ENCODE data around the gene MAP3K4.
"Not testable (repeated sequence)": the region's sequence is repeated elsewhere in the genome, so short reads cannot be mapped to it uniquely, and the experiment has no call there.

Gene MAP3K4

DNA sequence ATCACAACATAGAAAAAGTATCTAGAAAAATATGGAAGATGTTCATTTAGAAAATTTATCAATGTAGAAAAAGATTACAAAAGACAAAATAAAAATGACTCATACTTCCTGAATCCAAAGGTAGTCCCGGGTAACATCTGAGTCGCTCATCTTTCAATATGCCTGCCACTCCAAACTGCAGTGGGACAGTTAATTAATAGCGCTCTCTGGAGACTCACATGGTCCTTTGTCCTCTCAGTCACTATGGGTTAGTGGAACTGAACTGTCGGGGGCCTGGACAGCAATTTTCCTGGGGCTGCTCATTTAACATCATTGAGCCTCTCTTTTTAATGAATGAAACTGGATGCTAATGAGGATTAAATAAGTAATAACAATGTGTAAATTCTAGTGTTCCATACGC, 103.4 kb downstream of the MAP3K4 start:
- no peak for DNase-seq

DNA sequence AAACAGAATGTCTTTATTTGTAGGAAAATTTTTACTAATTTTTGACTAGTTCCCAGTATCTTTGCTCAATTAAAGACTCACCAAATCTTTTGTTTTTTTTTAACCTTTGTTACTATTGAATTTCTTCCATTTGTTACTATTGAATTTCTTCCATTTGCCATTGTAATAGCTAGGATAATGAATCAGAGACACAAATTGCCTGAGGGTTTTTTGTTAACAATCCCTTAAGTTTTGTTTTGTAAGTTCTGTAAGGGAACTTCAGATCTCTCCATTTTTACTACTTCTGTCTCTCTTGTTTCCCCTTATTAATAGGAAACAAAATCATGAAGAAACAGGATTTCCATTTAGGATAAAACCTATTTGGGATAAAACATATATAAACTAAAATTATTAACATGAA, 104.3 kb downstream of the MAP3K4 start:
- DNase-seq, result no peak

DNA sequence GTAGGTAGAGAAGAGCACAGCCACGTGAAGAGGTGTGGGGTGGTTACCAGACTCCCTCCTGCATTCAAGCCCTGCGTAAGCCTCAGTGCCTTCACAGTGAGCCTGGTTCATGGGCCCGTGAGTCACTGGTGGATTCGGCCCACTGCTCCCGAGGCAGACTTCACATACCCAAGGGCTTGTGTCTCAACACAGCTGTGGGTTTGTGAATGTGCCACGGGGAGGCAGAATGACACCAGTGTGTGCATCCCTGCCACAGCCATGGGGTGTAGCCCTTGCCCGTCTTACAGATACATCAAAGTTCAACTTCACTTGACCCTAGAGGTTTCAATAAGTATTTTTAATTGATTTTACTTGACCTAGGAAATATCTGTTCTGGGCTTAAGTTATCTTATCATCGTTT, 108.5 kb downstream of the MAP3K4 start:
- DNase-seq, result no peak

DNA sequence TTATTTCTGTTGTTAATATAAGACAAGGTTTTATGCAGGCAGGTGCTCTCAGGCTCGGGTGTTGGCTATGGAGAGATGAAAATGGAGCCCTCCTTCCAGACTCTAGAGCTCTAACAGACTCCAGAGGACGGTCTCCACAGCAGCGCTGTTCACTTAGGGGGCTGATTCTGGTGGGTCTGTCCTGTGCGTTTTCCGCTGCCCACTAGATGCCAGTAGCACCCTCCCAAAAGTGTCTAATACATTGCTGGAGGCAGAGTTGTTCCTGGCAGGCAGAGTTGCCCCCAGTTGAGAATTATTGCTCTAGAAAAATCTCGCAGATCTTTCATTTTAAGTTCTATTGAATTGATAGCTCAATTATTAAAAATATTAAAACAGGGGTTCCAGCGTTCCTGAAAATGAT, 109.9 kb downstream of the MAP3K4 start:
- no peak for DNase-seq

DNA sequence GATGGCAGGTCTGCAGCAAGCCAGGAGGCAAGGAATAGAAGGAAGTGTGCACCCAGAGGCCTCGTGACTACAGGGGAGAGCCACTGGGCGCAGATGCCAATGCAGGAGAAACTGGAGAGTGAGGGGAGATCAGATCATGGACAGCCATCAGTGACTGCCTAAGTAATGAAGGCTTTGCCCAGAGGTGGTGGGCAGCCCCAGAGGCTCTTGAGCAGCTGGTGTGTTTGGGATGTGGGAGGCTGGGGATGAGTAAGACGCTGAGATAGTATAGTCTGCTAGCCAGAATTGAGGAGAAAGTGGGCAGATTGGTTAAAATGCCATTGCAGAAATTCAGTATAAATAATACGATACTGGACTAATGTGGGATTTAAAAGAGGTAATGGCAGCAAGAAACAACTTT, 111.9 kb downstream of the MAP3K4 start:
- no peak for DNase-seq

DNA sequence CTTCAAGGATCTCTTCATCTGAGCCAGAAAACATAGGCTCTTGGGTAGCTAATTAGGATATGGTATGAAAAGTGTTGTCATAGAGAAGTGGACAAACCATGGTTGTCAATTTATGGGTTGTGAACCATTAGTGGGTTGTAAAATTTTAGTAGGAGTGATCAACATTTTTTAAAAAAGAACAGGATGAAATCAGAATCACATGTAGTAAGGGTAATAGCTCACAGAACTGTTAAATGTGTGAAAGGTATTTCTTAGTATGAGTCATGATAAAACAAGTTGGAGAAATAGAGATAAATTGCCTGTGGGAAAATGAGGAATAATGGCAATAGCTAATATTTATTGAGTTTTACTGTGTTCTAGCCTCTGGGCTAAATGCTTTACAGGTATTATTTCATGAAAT, 113.4 kb downstream of the MAP3K4 start:
- no peak for DNase-seq

DNA sequence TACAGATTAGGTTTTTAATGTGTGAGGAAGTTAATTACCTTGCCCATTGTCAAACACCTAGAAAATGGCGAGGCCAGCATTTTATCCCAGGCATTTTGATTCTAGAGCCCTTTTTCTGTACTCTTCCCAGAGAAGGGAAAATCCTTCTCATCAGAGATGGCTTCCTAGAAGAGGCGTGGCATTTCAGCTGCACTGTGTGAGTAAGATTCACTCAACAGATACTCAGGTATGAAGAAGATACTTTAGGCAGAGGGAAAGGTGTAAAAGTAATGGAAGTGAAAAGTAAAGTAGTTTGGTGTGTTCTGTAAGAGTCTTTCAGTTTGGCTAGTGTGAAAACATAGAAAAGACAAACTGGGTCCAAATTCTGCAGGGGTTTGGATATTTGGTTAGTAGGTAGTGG, 113.8 kb downstream of the MAP3K4 start:
- no peak for DNase-seq

DNA sequence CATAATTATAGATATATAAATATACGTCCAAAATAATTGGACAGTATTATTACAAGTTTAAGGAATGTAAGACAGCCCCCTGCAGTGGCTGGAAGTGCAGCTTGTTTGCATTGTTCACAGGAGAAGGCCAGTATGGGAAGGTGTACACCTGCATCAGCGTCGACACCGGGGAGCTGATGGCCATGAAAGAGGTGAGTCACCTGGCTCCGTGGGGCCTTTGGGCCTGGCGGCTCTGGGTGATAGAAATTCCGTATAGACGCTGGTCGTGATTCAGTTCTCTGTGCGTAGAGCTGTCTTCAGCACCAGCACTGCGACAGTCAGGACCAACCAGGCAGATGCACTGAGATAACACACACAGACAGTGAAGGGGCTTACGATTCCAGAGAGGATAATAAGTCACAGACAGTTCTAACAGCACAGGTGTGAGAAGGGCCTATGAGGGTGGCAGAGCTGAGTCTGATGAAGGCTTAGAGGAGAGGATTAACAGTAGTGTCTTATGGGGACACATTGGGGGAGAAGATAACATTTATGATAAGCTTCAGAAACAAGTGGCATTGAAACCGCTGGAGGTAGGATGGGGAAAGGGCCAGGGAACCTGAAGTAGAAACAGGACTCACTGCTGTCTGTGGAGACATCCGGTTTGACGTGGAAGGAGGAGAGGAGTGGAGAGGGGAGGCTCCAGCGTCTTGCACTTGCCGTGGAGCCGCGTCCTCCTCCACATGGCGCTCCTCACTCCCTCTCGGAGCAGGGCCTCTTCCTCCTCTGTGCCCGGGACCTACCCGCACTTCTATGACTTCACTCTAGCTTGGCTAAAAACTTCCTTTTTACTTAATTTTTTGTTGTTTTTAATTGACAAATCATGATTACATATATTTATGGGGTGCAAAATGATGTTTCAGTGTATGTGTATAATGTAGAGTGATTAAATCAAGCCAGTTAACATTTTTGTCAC, 116.5 kb downstream of the MAP3K4 start:
- DNase-seq, result no peak

DNA sequence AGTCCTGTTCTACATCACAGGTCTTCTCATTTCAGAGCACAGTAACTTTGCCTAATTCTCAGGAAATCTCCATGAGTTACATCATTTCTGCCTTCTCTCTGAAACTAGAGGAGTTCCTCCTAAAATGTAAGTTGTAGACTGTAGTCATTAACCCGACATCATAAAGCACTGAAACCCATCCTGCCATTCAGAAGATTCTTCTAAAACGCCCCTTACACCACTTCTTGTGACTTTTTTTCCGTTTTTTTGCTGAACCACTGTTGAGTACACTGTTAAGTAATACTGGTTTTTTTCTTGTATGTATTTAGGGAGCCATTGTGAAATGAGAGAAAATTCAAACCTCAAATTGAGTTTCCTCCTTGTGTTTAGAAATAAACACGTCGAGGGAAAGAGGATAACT, 117.3 kb downstream of the MAP3K4 start:
- no peak for DNase-seq

DNA sequence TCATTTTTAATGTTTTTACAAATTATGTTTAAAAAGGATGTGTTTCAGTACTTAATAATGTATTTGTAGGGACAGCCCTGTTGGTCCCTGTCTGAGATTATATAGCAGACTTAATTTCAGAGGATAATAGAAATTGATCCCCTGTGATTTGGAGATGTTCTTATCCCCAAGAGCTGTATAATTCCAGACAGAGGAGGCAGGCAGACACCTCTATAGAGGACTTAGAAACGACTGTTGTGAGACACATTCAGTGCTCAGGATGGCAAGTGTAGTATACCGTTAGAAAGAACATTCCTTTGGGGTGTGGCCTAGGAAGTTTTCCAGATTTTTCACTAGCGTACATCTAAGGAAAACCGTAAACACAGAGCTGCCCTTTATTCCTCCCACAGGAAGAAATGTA, 117.8 kb downstream of the MAP3K4 start:
- DNase-seq, result no peak

DNA sequence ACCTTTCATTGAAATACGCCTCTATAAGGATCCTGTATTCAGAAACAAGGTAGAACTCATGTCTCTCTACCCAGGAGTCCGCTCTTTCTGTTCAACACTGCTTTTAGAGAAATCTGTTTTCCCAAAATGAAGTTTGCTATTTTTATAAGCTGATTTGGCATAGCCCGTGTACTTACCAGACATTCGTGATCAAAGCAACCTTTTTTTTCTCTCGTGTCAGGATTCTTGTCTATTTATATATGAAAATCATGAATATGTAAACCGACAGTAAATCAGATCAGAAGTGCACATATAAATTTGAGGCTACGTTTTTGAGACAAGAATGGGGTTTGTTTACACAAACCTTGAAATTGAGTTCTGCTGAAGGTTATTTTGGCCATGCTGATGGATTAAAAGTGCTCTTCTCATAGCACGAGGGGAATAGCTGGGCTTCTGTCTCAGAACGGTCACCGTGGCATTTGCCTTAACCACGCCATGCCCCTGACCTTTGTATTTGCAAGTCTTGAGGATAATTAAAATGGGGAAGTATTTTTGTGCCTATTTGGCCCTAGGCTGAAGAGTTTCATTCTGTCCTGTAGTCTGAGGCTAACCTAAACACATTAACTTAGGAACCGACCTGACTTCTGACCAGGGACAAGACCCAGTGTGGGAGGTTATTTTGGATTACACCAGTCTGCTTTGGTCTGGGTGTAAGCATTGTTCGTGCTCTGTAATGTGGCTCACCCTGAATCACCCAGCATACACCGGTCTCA, 118.6 kb downstream of the MAP3K4 start:
- DNase-seq, result no peak

DNA sequence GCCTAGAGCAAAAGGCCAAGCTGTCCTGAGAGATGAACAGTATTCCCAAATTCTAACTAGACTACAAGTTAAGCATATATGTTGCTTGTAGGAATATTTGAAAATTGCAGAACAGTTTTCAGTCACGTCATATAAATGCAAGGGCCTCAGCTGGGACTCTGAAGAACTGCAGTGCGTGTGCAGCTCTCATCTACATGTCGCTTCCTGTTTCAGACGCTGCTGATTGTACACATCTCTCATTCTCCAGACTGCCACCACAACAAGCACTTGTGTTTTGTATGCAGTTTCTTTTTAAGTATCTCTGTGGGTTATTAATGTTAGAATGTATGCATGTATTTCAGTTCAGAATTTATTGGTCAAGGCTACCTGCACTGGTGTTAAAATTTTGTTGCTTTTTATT, 119.7 kb downstream of the MAP3K4 start:
- DNase-seq, result no peak

DNA sequence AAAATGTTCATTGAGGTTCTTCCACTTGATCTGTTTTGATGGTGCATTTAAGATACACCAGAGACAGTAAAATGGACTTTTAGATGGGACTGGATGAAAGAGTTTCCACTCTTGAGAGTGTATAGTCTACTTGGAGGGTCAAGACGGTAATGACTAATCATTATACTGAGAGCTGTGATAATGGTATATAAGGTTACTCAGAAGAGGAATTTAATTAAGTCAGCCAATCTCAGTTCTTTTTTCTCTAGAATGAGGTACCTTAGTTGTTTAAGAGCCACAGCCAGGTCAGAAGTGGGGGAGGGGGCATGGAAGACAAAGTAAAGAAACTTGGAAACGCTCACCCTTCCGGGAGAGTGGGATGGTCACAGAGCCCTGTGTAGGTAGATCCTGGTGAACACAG, 123.9 kb downstream of the MAP3K4 start:
- DNase-seq, result no peak

DNA sequence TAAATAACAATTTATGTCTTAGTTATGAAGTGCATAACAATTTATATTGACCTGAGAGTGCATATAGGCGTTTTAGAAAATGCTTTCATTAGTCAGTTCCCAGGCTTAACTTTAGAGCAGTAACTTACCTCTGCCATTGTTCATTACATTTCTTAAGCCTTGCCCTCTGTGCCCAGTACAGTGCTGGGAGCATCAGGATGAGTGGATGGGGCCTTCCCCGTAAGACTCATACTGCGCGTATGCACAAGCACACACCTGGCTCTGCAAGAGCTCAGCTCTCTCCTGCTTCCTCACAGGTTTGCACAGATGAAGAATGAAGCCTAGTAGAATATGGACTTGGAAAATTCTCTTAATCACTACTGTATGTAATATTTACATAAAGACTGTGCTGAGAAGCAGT, 125.0 kb downstream of the MAP3K4 start:
- no peak for DNase-seq

DNA sequence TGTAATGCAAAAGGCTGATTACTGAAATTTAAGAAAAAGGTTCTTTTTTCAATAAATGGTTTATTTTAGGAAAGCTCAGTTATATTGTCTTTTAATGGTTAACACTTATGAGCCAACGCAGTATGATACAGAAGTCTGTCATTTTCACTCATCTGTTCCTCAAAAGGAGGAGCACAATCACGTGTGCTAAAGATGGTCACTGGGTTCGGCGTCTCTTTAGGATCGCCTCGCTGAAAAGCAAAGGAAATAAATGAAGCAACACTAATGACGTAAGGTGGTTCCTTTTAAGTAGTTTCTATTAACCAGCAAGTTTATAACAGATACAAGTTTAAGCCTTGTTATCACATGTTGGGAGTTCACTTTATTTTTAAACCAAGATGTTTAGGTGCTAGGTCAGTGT, 125.7 kb downstream of the MAP3K4 start:
- no peak for DNase-seq

DNA sequence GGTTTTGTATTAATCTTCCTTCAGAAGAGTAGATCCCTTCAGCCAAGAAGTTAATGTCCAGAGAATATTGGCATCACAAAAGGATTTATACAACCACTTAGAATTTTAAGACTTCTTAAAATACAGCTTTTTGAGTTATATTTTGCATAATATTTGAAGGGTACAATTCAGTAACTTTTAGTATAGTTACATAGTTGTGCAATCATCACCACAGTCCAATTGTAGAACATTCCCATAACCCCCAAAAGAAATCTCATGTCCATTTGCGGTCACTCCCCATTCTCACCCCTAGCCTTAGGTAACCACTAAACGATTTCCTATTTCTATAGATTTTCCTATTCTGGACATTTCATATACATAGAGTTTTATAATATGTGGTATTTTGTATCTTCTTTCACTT, 126.4 kb downstream of the MAP3K4 start:
- DNase-seq, result no peak

DNA sequence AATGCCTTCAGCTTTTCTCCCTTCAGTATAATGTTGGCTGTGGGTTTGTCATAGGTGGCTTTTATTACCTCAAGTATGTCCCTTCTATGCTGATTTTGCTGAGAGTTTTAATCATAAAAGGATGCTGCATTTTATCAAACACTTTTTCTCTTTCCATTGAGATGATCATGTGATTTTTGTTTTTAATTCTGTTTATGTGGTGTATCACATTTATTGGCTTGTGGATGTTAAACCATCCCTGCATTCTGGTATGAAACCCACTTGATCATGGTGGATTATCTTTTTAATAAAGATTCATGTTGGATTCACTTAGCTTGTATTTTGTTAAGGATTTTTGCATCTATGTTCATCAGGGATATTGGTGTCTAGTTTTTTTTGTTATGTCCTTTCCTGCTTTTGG, 131.8 kb downstream of the MAP3K4 start:
- not testable (repeated sequence) for DNase-seq

DNA sequence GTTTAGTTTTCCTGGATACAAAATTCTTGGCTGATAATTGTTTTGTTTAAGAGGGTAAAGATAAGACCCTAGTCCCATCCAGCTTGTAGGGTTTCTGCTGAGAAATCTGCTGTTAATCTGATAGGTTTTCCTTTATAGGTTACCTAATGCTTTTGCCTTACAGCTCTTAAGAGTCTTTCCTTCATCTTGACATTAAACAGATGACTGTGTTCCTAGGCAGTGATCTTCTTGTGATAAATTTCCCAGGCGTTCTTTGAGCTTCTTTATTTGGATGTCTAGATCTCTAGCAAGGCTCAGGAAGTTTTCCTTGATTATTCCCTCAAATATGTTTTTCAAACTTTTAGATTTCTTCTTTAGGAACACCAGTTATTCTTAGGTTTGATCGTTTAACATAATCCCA, 134.0 kb downstream of the MAP3K4 start:
- no peak for DNase-seq

DNA sequence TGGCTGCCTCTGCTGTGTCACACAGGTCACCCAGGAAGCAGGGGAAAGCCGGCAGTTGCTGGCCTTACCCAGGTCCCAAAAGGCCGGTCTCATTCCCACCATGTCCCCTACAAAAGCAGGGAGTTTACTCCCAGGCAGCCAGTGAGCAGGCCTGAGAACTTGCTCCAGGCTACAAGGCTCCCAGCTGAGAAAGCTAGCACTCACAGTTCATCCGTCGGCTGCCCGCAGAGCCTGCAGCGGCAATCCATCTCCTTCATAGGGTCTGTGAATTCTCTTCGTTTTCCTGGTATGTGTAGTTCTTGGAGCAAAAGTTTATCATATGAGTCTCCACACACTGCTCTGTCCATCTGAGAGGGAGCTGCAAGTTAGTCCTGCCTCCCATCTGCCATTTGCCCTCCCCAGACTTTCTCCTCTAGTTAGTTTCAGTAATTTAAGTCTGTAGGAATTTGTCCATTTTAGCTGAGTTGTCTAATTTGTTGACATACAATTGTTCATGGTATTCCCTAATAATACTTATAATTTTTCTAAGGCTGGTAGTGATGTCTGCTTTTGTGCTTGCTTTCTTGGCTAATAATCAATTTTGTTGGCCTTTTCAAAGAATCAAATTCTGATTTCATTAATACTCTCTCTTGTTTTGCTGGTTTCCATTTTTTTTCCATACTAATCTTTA, 135.6 kb downstream of the MAP3K4 start:
- no peak for DNase-seq

DNA sequence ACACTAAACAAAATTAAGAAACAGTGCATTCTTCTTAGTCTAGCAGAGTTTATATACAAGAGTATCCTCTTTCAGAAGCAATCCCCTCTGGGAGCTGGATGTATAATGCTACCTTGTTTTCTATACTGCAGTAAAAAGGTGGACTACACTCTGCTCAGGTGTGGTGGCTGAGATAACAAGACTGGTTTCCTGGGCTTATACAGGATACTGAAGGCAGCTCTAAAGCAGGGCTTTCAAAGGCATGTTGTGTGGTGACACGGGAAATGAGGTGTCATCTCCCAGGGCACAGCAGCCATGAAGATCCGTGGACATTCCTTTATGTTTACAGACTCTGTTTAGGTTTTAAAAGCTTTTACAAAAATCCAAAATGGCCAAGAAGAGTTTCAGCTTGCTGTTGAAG, 136.7 kb downstream of the MAP3K4 start:
- DNase-seq, result no peak

DNA sequence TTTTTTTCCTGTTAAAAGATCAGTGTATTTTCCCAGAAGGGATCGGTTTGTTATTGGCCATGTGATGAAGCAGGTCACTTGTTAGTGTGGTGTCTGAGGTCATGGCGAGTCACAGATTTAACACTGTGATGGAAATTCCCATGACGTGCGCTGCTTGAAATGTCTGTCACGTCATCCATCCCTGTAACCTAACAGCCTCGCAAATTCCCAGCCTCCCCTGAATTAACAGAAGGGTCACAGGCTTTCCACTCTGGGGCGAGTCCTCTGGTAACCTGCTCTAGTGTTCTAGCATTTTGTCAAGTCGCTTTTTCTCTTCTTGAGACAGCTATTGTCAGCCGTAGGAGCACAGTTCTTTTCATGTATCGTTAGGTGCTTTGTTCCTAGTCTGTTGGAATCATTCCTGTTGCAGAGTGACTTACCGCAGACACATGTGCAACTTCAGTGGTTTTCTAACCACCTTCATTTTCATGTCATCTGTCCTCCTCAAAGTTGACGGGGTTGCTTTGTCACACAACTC, 137.2 kb downstream of the MAP3K4 start:
- DNase-seq, result no peak

DNA sequence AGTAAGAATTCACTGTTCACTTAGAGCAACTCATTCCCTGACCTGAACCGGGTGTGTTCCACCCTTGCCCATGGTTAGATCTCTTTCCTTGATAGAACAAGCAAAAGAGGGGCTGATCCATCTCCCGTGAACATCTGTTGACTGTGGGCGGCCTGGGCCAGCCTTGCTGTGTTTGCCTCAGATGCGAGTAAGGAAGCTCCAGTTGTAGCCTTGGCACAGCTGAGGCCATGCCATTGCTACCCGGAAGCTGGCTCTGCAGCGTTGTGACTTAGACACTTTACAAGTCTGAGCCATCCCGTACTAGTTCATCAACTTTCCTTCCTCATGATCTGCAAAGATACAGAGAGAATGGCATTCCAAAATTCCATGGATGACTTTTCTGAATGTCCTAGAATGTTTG, 139.0 kb downstream of the MAP3K4 start:
- DNase-seq, result no peak

DNA sequence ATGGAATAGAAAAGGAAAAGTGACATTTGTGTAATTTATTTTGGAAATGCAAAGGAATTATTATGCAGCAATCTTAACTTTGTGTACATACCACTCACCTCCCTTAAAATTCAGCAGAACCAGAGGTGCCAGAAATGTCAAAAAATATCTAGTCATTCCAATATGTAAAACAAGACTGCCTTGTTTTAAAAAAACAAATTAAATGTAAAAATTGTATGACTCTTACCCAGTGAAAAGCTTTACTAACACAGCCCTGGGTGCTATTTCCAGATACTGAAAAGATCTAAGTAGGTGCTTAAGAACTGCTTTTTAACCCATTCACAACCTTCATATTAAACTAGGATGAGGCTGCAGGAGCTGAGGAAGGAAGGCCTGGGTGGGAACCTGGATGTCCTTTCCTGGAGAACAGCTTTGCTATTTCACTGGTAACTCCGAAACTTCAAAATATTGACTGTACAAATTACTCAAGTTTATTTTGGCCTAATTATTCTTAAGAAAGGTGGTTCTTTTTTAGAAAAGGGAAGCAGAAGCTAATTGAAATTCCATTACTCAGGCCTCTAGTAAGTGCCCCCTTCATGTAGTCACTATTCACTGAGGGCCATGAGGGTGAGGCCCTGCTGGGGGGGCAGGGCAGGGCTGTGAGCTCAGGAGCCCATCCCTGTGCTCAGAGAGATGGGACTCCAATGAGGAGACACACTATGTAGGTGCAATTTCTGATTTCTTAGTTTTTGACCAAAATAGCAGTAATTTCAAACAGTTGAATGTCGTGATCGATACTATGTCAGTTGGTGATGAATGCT, 139.6 kb downstream of the MAP3K4 start:
- no peak for DNase-seq
